IPS-20b (cell line): ENCODE results near the gene ATP2A2.

ENCODE experiments used
- H3K27ac ChIP-seq: one replicate; pipeline ENCODE4 v1.5.1; 2013; ENCODE audit warnings: low read length
- H3K27me3 ChIP-seq: 2 replicates; pipeline ENCODE4 v1.6.1; 2013; ENCODE audit warnings: mild to moderate bottlenecking, low read length, inconsistent platforms; ENCODE audit not compliant: insufficient read depth
- H3K36me3 ChIP-seq: 2 replicates; pipeline ENCODE4 v1.6.1; 2013; ENCODE audit warnings: low read depth, mild to moderate bottlenecking, inconsistent platforms, low read length, moderate library complexity; ENCODE audit not compliant: insufficient read depth
- H3K4me1 ChIP-seq: 2 replicates; pipeline ENCODE4 v1.6.1; 2013; ENCODE audit warnings: mild to moderate bottlenecking, control low read depth, inconsistent platforms, low read length, moderate library complexity; ENCODE audit not compliant: insufficient read depth
- H3K4me3 ChIP-seq: 2 replicates; pipeline ENCODE4 v1.5.1; 2013; ENCODE audit warnings: mild to moderate bottlenecking, low read length, inconsistent platforms
- H3K9ac ChIP-seq: 2 replicates; pipeline ENCODE4 v1.6.1; 2013; ENCODE audit warnings: low read depth, mild to moderate bottlenecking, inconsistent platforms, low read length, moderate library complexity
- H3K9me3 ChIP-seq: 2 replicates; pipeline ENCODE4 v1.6.1; 2013; ENCODE audit warnings: mild to moderate bottlenecking, low read depth, low read length, inconsistent platforms; ENCODE audit not compliant: insufficient read depth

ATP2A2 gene

DNA sequence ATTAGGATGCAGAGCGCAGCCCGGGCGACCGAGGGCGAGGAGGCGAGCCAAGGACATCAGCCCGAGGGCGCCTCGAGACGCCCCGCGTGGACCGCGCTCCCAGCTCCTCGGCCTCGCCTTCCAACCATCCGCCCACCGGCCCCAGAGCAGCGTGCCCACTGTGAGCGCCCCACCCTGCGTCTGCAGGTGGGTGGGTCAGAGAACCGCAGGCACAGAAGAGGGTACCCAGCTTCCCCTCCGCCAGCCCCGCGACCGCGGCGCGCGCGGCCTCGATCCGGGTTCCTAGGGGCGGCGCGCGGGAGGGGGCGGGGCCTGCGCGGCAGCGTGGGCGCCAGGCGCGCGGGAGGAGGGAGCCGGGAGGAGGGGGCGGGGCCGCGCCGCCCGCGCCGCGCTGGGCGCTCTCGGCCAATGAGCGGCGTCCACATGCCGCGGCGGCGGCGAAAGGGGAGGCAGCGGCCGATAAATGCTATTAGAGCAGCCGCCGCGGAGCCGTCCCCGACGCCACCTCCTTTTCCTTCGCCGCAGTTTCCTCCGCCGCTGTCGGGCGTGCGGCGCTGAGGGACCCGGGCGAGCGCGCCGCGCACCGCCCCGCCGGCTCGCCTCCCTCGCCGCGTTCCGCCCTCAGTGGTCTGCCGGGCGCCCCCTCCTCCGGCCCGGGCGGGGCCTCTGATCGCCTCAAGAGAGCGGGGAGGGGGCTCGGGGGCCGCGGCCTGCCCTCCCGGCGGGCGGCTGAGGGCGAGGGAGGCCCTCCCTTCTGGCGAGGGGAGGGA lies at the start of gene ATP2A2:
TSS of gene ATP2A2 (plus strand) at position 469 of the 770 bp plus-strand sequence. CDS start 543 bp downstream, outside the sequence.
- Histone ChIP-seq H3K4me3 (peak within 1 kb of the TSS; percentile 99), H3K4me1 (peaks cover 31% of the 10 kb centered on the region), H3K9ac (peak within 1 kb of the TSS; percentile 97), H3K9me3 (no peaks in the 10 kb centered on the region), H3K27ac (peak within 1 kb of the TSS; percentile 45), H3K36me3 (peaks cover 39% of the 10 kb centered on the region), H3K27me3 (peaks cover 14% of the 10 kb centered on the region; the same call in 1 of the 2 replicates)

DNA sequence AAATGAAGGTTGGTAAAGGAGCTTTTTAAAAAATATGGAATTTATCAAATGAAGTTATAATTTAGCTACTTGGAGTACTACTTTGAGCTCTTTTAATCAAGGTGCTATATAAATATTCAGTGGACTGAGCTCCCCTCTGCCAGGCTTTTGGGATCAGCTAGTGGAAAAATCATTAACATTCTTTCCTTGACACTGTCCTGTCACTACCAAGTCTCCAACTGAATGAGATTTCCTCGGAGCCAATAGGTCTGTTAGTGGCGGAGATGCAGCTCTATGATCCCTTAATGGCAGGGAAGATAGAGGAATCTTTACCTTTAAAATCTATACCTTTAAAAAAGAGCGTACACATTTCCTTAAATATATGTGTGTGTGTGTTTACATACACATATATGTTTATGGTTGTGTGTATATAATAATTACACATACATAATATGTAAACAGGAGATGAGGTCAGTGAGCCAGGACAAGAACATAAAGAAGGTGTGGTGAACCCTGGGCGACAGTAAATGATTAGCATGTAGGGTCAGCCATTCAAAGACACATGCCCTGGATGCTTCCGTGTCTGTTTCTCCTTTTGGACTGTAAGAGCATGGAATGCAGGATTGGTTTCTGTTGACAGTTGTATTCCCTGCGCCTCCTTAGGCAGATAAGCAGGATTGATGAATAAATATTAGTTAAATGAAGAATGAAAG lies 47.7 kb upstream of the ATP2A2 start:
- no peak overlapping the region for H3K27ac ChIP-seq
- no peak overlapping the region for H3K4me3 ChIP-seq
- no peaks in the 10 kb centered on the region for H3K27me3 ChIP-seq
- no peaks in the 10 kb centered on the region for H3K4me1 ChIP-seq
- no peak overlapping the region for H3K9ac ChIP-seq
- no peaks in the 10 kb centered on the region for H3K36me3 ChIP-seq
- no peaks in the 10 kb centered on the region for H3K9me3 ChIP-seq

DNA sequence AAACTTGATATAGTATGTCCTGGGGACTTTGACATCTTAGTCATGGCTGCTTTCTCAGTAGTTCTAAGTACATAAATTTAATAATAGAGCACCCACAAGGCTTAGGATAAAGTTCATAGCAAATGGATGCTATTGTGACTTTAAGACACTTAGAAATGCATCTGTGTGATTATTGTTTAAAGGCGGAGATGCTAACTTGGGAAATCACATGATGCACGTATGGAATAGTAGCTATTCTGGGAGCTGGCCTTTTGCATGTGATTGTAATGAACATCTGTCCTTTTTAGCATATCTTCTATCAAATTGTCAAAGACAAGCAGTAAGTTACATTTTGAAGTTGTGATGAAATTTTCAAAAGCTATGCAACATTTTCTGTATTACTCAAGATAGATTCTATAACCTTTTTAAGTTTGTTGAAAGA lies 46.7 kb upstream of the ATP2A2 start:
- Histone ChIP-seq H3K4me1 (no peaks in the 10 kb centered on the region), H3K9me3 (no peaks in the 10 kb centered on the region), H3K27me3 (no peaks in the 10 kb centered on the region), H3K9ac (no peak overlapping the region), H3K27ac (no peak overlapping the region), H3K4me3 (no peak overlapping the region), H3K36me3 (no peaks in the 10 kb centered on the region)

DNA sequence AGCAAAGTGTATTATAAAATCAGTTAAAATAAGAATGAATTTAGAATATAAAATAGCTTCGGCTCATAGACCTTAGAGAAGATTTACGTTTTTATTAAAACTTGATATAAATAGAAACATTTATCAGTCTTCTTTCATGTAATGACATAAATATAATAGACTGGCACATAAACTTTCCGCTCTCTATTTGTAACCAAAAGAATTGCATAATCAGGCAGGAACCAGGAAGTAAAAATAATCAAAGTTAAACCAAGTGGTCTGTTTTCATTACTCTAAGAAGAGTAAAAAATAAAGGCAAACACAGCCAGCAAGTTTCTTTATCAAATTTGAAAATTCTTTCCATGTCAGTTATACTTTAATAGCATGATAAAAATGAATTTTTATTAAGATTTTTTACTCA lies 46.3 kb upstream of the ATP2A2 start:
- Histone ChIP-seq H3K9me3 (no peaks in the 10 kb centered on the region), H3K36me3 (no peaks in the 10 kb centered on the region), H3K4me1 (no peaks in the 10 kb centered on the region), H3K4me3 (no peak overlapping the region), H3K9ac (no peak overlapping the region), H3K27me3 (no peaks in the 10 kb centered on the region), H3K27ac (no peak overlapping the region)

DNA sequence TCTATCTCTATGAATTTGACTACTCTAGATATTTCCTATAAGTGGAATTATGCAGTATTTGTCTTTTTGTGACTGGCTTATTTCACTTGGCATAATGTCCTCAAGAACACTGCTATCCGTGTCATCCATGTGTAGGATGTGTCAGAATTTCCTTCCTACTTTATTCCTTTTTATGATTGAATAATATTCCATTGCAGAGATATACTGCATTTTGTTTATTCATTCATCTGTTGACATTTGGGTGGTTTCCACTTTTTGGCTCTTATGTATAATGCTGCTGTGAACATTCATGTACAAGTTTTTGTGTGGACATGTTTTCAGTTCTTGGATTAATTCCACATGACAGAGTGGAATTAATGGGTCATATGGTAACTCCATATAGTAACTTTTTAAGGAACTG lies 45.7 kb upstream of the ATP2A2 start:
- Histone ChIP-seq H3K27ac (no peak overlapping the region), H3K4me3 (no peak overlapping the region), H3K36me3 (no peaks in the 10 kb centered on the region), H3K27me3 (no peaks in the 10 kb centered on the region), H3K4me1 (no peaks in the 10 kb centered on the region), H3K9me3 (no peaks in the 10 kb centered on the region), H3K9ac (no peak overlapping the region)

DNA sequence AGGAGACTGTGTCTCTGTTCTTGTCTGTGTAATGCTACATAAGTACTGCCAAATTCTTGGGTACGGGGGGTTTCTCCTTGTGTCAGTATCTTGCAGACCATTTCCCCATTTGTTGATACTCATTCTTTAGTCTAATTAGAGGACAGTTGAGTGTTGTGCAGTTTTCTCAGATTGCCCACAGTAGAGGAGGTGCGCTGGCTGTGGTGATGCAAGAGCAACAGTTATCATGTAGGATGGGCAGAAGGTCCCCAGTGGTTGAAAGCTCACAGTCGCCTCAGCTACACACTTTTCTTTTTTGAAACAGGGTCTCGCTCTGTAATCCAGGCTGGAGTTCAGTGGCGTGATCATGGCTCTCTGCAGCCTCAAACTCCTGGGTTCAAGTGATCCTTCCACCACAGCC lies 37.8 kb upstream of the ATP2A2 start:
- Histone ChIP-seq H3K4me3 (no peak overlapping the region), H3K9me3 (no peaks in the 10 kb centered on the region), H3K36me3 (no peaks in the 10 kb centered on the region), H3K27ac (no peak overlapping the region), H3K4me1 (peaks cover 11% of the 10 kb centered on the region; the same call in 1 of the 2 replicates), H3K9ac (no peak overlapping the region), H3K27me3 (no peaks in the 10 kb centered on the region)

DNA sequence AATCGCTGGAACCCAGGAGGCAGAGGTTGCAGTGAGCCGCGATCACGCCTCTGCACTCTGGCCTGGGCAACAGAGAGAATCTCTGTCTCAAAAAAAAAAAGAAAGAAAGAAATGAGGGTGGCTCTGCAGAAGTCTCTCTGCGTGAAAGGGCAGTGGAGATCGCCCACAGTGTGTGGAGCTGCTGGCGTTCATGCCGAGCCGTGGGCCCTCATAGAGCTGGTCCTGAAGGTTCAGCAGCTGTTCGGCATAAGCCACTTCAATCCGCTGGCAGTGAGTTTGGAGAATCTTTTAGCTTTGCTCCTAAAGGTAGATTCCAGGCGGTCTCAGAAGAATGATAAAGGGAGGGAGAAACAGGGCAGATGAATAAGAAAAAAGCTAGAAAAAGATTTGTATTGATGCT lies 36.7 kb upstream of the ATP2A2 start:
- no peaks in the 10 kb centered on the region for H3K9me3 ChIP-seq
- H3K36me3 ChIP-seq = no peaks in the 10 kb centered on the region
- H3K4me3 ChIP-seq = peak overlapping the region; percentile 28; the same call in 1 of the 2 replicates
- no peak overlapping the region for H3K9ac ChIP-seq
- H3K27ac ChIP-seq = no peak overlapping the region
- H3K27me3 ChIP-seq = no peaks in the 10 kb centered on the region
- peaks cover 11% of the 10 kb centered on the region; the same call in 1 of the 2 replicates for H3K4me1 ChIP-seq

DNA sequence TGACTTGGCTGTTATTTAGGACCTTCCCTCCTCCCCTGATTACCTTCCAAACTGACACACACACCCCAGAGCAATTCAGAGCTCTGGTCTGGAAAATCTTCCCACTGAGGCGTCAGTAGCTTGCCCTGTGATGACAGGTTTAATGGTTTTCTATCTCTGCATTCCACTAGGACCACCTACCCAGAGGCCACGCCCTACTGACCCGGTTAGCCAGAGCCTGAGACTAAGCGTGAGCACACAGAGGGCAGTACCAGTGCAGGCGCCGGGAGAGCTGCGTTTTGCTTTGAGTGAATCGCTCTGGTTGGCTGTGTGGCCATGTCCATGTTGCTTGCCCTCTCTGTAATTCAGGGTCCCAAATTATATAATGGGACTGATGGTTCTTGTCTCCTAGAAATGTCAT lies 36.2 kb upstream of the ATP2A2 start:
- Histone ChIP-seq H3K9ac (no peak overlapping the region), H3K9me3 (no peaks in the 10 kb centered on the region), H3K27ac (no peak overlapping the region), H3K4me1 (peaks cover 11% of the 10 kb centered on the region; the same call in 1 of the 2 replicates), H3K27me3 (no peaks in the 10 kb centered on the region), H3K36me3 (no peaks in the 10 kb centered on the region), H3K4me3 (peak overlapping the region; percentile 28; the same call in 1 of the 2 replicates)

DNA sequence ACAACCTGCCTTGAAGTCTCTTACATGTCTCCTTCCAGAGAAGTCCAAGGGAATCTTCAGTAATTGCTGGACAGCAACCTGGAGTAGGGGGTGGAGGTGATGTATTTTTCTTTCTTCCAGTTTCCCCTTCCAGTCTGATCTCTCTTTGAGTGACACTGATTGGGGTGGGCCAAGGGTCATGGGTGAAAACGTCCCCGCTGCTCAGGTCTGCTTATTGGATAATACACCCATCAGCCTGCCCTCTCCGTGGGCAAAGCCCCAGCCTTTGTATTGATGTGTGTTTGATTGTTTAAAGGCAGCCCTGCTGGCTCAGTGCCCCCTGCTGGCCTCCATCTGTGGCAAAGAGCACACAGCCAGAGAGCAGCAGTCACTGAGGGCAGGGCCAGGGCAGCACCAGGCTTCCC lies 35.7 kb upstream of the ATP2A2 start:
- no peaks in the 10 kb centered on the region for H3K9me3 ChIP-seq
- H3K27ac ChIP-seq = no peak overlapping the region
- peak overlapping the region; percentile 28; the same call in 1 of the 2 replicates for H3K4me3 ChIP-seq
- peaks cover 11% of the 10 kb centered on the region; the same call in 1 of the 2 replicates for H3K4me1 ChIP-seq
- H3K27me3 ChIP-seq = no peaks in the 10 kb centered on the region
- no peaks in the 10 kb centered on the region for H3K36me3 ChIP-seq
- no peak overlapping the region for H3K9ac ChIP-seq

DNA sequence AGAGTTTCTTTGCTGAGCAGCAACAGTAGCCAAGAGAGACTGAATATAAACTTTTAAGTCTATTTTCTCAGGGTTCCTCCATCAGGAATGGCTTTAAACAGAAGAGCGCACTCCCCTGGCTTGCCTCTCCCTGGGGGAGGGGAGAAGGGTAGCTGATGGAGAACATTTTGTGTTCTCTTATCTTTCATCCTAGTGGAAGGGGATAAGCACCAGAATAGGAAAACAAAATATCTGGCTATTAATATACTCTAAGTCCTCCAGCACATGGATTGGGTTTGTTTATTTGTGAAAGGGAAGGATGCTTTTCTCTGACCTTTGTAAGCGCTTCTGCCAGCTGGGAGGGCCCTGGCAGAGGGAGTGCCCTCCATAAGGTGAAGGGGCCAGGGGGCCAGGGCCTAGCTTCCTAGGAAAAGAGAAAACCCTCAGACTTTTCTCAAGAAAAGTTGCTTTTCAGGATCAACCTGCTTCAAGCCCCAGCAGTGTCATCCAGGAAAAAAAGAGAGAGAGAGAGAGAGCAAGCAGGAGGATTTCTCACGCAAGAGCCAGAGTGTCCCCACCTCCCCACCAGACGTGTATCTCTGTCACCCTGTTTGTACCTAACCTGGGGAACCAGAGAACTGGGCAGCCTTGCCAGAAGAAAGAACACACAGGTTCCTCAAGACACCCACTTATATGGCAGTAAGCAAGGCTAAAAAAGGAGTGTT lies 34.3 kb upstream of the ATP2A2 start:
- no peaks in the 10 kb centered on the region for H3K27me3 ChIP-seq
- H3K27ac ChIP-seq = no peak overlapping the region
- H3K36me3 ChIP-seq = no peaks in the 10 kb centered on the region
- H3K9ac ChIP-seq = no peak overlapping the region
- no peak overlapping the region for H3K4me3 ChIP-seq
- no peaks in the 10 kb centered on the region for H3K9me3 ChIP-seq
- H3K4me1 ChIP-seq = peaks cover 11% of the 10 kb centered on the region; the same call in 1 of the 2 replicates

DNA sequence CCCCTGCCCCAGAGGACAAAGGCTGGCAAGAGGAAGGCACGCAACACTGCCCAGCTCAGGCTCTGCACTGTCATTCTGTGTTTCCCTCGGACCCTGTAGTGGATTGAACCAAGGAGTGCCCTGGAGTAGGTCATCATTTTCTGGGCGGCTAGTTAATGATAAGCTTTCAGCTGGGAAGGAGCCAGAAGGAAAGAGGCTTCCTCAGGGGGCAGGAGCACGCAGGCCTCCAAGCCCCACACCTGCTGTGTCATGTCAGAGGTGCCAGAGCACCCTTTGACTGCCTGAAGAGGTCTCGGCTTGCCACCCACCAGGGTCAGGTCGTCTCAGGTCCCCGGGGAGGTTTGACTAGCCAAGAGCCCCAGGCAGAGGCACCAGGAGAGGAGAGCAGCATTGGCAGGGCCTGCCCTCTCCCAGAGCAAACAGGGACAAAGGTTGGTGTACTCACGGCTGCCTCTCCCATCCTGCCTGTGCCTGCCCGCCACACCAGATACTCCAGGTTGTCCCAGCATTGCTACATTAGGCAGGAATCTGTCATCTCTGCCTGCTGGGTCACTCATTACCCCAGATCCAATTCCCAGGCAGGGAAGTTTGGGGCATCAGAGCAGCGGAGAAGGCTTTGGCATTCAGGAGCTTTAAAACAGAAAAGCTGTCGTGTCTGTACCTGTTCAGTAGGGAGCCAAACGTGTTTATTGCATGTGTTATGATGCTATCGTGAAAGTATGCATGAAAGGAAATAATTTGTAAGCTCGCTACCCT lies 33.5 kb upstream of the ATP2A2 start:
- no peak overlapping the region for H3K27ac ChIP-seq

More for the DNA sequence above, 33.5 kb upstream of the ATP2A2 start:
- Histone ChIP-seq H3K9me3 (no peaks in the 10 kb centered on the region), H3K27me3 (no peaks in the 10 kb centered on the region), H3K4me1 (peaks cover 11% of the 10 kb centered on the region; the same call in 1 of the 2 replicates), H3K4me3 (no peak overlapping the region), H3K36me3 (no peaks in the 10 kb centered on the region), H3K9ac (no peak overlapping the region)
